HG03103 (cell line): Measurements from ENCODE around the gene QRFP.

ENCODE experiments used
- ATAC-seq: cut with Tn5 transposase; IDR thresholded peaks from one replicate; pipeline ENCODE4 v1.9.1; 2021; ENCODE audit warnings: low read depth; ENCODE audit not compliant: unreplicated experiment

QRFP gene

DNA sequence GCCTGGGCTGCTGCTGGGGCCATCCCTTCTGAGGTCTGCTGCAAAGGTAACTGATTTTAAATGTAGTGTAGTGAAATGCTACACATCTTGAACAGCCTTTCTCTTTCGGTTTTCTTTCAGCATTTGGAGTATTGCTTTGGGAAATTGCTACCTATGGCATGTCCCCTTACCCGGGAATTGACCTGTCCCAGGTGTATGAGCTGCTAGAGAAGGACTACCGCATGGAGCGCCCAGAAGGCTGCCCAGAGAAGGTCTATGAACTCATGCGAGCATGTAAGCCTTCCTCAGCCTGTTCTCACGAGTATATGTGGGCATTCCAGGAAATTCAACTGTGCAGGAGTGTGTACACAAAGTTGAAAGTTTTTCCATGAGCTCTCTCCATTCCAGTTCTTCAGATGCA, 18.3 kb downstream of the QRFP start:
- no peak for ATAC-seq

DNA sequence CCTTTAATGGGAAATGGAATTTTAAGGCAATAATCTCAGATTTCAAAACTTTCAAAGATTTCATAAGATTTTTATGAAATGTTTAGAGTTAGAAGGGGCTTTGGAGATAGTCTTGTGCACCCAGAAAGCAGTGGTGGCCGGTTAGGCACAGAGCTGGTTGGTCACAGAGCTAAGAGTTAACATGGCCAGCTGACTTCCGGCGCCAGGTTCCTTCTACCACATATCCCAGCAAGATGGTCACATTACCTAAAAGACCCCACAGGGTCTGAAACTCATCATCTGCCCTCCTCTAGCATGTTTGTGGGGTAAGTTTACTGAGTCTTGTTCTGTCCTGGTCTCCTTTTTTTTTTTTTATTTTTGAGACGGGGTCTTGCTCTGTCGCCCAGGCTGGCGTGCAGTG, 19.3 kb downstream of the QRFP start:
- ATAC-seq = no peak

DNA sequence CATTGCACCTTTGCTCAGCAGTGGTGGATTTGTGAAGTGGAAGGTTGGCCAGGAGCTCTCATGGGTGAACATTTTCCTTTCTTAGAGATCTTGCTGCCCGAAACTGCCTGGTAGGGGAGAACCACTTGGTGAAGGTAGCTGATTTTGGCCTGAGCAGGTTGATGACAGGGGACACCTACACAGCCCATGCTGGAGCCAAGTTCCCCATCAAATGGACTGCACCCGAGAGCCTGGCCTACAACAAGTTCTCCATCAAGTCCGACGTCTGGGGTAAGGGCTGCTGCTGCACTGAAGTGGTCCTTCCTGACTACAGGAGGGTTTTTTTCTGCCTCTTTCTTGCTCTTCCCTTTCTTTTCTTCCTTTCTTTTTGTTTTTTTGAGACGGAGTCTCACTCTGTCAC, 21.8 kb downstream of the QRFP start:
- ATAC-seq = no peak

DNA sequence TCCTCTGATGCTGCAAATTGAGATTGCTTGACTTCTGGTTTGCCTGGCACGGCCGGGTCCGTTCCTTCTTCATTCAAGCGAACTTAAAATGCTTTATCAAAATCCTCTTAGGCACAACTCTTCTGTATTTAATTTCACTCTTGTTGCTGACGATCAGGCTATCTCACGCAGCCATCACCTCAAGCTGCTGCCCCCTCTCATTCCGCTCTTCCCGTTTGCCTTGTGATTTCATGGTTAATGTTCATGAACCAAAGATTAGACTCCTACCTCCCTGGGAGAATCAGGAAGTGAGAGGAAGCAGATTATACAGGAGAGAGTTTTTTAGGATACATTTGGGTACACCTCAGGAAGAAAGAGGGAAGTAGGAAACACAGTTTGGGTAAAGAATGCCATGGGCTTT, 22.6 kb downstream of the QRFP start:
- no peak for ATAC-seq

DNA sequence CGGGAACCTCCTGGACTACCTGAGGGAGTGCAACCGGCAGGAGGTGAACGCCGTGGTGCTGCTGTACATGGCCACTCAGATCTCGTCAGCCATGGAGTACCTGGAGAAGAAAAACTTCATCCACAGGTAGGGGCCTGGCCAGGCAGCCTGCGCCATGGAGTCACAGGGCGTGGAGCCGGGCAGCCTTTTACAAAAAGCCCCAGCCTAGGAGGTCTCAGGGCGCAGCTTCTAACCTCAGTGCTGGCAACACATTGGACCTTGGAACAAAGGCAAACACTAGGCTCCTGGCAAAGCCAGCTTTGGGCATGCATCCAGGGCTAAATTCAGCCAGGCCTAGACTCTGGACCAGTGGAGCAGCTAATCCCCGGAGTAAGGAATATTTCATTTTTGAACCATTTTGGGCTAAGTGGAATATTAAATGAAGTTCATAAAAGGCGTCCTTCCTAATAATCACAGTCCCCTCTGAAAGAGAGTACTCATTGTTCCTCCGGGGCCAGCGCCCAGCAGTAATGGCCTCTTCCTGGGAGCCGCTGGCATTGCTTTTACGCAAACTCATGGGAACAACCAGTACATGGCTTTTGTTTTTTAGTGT, 23.6 kb downstream of the QRFP start:
- ATAC-seq = no peak

DNA sequence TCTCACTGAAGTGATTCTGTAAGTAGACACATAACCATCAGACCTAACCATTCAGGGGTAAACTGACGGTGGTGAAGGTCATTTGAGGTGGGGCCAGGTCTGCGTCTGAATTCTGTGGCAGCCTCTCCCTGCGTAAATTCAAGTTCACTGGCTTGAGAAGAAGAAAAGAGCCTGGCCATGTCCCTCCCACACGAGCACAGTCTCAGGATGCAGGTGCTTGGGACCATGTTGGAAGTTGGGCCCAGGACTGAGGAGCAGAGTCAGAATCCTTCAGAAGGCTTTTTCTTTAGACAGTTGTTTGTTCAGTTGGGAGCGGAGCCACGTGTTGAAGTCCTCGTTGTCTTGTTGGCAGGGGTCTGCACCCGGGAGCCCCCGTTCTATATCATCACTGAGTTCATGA, 24.1 kb downstream of the QRFP start:
- ATAC-seq = no peak

DNA sequence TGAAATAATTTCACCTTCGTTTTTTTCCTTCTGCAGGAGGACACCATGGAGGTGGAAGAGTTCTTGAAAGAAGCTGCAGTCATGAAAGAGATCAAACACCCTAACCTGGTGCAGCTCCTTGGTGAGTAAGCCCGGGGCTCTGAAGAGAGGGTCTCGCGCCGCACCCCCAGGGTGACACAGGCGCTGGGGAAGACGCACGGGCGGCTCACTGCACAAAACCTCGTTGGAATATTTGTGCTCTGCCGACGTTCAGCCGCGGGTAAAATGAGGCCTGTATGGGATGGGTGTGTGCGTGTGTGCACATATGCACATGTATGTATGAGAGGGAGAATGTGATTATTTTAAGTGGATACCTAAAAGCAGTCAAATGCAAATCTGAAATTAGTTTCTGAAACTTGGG, 24.5 kb downstream of the QRFP start:
- ATAC-seq = no peak

DNA sequence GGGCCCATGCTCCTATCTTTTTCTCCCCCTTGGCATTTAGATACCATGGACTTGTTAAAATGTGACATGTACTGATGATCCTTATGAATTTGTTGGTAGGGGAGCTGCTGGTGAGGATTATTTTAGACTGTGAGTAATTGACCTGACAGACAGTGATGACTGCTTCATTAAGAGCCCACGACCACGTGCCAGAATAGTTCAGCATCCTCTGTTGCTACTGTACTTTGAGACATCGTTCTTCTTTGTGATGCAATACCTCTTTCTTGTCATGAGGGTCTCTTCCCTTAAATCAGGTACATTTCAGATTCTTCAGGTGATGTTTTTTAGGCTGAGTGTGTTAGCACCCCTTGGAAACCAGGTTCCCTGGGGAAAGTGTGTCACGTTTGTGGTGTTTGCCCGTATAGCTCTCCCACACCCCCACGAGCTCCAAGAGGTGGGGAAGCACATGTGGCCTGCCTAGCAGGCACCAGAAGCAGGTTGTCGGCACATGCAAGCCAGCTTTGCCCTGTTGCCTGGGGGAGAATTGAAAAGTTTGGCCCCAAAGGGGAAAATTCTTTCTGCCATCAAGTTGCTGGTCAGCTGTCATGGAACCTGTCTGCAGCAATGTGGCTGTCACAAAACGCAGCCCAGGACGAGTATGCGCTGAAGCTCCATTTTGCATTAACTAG, 25.1 kb downstream of the QRFP start:
- no peak for ATAC-seq

DNA sequence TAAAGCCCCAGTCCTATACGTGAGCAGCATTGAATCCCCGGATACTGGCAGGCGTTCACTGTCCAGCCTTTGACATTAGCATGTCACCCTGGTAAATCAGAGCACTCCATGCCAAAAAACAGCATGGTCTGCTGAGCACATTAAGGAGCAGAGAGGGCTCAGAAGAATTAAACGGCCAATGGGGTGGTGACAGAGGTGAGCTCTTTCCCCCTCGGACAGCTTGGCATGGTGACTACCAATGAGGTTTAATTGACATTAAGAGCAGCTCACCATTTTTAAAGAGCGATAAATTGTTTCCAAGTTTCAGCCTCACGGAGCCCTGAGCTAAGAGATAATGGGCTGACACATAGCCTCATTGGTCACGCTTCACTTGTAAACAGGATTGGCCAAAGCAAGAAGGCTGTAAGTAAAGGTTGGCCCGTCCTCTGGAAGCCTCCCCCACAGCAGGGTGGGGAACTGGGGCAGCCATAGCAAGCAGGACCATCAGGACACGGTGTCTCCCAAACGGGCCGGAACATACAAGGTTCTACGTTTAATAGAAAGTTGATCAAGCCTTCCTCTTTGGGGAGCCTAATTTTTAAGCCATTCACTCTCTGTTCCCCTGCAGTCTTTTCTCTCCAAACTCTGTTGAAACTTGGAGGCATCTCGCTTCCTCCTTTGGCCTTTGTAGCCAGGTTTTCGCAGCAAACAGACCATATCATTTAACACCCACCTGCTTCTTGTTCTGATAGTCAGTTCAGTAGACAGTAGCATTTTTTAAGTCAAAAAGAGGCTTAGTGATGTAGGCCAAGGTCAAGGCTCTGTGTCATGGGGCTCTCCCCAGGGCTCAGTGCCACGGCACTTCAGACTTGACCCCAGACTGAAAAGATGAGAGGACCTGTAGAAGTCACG, 25.9 kb downstream of the QRFP start:
- ATAC-seq = peak; percentile 61

DNA sequence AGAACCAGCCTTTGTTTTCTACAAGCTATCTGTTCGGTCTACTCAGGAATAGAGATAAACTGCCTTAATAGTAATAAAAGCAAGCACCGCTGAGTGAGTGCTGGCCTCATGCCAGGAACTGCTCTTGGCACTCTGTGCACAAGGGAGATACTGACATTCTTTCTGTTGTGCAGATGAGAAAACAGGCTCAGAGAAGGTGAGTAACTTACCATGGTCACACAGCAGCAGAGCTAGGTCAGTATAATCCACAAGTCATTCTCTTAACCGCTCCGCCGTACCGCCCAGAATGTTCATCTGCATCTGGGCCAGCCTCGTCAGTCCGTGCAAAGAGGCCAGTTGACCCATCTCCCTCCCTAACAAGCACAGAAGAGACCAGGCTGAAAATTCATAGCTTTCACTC, 27.4 kb downstream of the QRFP start:
- ATAC-seq = no peak

DNA sequence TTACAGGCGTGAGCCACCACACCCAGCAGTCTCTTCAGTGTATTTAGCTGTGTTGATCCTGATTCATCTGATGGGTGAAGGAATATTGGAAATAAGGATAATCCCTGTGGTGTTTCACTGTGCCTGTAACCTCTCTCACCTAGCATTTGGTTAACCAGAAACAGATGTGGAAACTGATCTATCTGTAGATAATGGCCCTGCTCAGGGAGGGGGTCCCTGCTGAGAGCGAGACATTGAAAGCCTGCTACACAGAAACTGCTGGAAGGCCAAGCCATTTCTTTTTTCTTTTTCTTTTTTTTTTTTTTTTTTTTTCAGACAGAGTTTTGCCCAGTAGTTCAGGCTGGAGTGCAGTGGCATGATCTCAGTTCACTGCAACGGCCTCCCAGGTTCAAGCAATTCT, 28.4 kb downstream of the QRFP start:
- ATAC-seq = no peak

DNA sequence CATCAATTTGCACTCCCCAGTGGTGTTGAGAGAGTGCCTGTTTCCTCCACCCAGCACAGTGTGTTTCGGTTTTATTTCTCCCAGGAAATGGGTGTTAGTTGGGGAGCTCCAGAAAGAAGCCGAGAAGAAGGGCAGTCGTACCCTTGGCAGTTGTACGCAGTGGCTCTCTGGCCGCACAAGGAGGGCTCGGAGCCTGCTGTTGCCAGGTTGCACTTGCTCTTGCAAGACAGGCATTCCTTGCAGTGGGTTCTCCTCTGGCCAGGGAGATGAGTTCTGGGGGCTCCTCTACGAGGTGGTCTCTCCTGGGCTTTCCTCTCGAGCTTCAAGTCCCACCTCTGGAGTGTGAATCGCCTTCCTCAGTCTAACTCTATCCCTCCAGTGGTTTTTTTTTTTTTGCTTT, 29.1 kb downstream of the QRFP start:
- no peak for ATAC-seq

DNA sequence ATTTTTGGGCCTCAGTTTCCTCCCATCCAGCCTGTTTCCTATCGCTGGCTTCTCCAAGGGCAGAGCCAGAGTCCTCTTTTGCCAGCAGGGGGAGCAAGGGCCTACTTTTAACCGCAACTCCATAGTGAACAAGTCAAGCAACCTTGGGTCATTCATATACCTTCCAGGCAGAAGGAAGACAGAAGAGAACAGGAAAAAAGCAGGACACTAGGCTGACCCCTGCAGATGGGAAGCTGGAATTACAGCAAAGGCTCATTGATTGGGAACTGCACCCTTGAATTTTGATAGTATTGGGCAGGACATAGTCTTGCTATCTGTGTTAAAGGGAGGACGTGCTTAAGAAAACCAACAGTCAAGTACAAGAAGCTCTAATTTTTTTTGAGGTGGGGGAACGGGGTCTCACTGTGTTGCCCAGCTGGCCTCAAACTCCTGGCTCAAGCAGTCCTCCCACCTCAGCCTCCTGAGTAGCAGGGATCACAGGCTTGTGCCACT, 30.1 kb downstream of the QRFP start:
- no peak for ATAC-seq

DNA sequence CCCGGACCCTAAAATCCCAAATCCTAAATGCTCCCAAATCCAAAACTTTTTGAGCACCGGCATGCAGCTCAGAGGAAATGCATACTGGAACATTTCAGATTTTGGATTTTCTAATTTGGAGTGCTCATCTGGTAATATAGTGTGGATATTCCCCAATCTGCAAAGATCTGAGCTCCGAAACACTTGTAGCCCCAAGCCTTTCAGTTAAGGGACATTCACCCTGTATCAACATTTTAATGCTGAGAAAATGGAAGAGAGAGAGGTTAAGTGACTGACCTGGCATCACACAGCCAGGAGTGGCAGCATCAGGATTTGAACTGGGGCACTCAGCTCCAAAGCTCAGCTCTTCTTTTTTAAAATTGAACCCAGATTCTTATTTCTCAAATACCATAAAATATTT, 30.7 kb downstream of the QRFP start:
- no peak for ATAC-seq

DNA sequence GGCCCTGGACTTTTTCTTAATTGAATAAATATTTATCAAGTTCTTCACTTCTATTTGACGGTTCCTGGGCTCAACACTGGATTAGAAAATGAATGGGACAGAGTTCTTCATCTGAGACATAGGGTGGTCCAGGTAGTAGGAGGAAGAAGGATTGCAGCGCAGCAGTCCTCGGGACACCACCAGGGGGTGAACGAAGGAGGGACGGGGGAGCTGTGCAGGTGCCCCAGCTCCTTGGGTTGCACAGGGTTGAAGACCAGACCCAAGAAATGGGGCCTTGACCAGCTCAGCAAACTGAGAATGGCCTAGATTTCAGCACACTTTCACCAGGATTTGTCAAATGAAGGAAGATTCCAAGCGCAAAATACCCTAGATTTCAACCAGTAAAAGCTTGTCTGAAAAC, 32.1 kb downstream of the QRFP start:
- no peak for ATAC-seq

DNA sequence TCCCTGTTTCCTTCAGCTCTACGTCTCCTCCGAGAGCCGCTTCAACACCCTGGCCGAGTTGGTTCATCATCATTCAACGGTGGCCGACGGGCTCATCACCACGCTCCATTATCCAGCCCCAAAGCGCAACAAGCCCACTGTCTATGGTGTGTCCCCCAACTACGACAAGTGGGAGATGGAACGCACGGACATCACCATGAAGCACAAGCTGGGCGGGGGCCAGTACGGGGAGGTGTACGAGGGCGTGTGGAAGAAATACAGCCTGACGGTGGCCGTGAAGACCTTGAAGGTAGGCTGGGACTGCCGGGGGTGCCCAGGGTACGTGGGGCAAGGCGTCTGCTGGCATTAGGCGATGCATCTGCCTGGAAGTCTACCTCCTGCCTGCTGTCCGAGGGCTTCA, 33.9 kb downstream of the QRFP start:
- ATAC-seq = no peak

DNA sequence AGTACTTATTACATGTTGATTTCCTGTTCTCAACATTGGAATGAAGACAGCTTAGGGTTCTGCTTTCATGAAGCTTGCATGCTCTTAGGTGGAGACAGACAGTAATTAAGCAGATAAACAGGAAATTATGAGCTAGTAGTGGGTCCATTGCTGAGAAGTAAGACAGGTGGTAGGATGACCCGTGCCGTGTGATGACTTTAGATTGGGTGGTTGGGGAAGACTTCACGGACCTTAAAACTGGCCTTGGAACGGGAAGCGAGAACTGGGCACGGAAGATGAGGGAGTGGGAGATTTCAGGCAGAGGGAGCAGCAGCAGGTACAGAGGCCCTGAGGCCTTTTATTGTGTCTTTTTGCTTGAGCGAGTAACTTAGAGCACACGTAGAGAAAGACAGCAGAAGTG, 34.4 kb downstream of the QRFP start:
- ATAC-seq = no peak

DNA sequence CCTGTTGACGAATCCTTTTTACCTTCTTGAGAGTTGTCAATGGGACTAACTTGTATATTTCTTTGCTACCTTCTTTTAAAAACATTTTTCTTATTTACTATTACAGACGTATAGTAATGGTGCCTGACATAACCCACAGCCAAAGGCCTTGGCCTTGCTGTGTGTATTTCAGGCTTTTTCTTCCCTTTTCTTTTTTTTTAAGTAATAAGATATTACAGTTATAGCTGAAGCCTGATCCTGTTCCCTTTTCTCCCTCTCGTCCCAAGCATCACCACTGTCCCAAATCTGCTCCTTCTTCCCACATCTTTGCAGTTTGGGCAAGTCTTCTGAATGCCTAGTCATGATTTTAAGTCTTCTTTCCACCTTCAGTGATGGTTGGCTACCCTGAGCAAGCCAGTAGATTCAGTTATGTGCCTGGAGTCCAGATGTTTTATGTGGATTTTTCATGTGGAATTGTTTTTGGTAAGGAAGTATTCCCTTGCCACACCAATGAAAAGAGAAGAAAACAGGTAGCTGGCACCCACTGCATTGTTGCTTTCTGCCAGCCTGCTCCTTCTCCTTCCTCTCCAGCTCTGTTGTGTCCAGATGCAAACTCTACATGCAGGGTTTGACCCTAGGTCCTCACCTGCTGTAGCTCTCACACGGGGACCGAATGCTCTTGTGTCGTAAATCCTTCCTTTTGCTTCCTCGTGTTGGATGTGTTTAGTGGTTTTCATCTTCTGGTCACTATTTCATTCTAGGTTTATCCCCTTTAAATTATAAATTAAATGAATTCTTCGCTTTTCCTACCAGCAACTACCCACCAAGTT, 35.0 kb downstream of the QRFP start:
- ATAC-seq = no peak

DNA sequence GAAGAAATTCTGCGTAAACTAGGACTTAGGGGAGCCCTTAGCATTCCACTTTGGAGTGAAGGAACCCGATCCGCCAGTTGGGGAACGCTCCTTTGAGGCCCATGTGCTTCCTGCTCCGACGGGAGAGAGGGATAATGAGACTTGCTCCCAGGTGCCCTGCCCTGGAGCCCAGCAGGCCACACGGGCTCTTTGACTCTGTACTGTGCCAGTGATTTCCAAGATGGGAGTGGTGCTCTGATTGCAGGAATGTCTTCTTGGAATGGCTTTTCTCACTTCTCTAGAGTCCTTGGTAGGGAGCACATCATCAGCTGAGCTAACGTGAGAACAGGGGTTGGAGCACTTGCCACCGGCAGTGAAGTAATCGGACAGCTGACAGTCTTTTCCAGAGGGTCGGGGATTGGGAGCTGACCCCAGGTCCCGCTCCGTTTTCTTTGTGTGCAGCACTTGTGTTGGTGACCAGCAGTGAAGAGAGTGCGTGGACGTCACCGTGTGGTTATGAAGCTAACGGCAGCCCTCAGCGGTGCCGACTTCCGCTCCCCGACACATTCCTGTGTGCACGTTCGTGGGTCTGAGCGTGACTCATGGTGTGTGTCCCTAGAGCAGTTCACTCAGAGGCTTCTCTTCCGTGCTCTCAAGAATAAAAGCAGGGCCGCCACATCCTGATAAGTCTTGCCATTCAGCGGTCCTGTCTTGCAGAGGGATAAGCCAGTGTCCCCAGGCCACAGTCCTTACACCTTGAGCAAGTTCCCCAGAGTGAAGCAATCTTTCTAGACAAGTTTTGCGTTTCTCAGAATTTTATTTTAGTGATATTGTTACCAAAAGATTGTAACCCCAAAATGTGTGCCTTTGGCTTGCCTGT, 35.9 kb downstream of the QRFP start:
- ATAC-seq = no peak
